GM12801 (cell line): ENCODE measurements around the gene SYNGR2.

Experiments
- CTCF ChIP-seq: IDR thresholded peaks from one replicate; pipeline ENCODE4 v1.5.1; 2011; ENCODE audit warnings: control low read depth; ENCODE audit not compliant: insufficient read length; ENCODE audit errors: extremely low read depth

SYNGR2 gene

GRCh38 chr17:78135858-78136500 is 32.4 kb upstream of the SYNGR2 start:
- no peak for TF ChIP-seq CTCF

- no peak for TF ChIP-seq CTCF
Measured at GRCh38 chr17:78137392-78138203, 30.8 kb upstream of the SYNGR2 start.

GRCh38 chr17:78138204-78139060 is 29.9 kb upstream of the SYNGR2 start:
- no peak for TF ChIP-seq CTCF

- no peak for TF ChIP-seq CTCF
Measured at GRCh38 chr17:78140169-78141051, 28.0 kb upstream of the SYNGR2 start.

- TF ChIP-seq CTCF: no peak
Measured at GRCh38 chr17:78141437-78142118, 26.8 kb upstream of the SYNGR2 start.

- no peak for TF ChIP-seq CTCF
Measured at GRCh38 chr17:78142119-78142861, 26.1 kb upstream of the SYNGR2 start.
